Thyroid gland (tissue), 4 donors: ENCODE results near the gene SNAPC1.

Experiments
- POLR2A ChIP-seq, 2 donors: fragments of 450-650 bp; IDR thresholded peaks; one replicate each; pipeline ENCODE4 v1.6.1; 2017; ENCODE audit warnings: antibody characterized with exemption in 2 of 2, mild to moderate bottlenecking in 2 of 2, moderate library complexity in 1 of 2
- TF ChIP-seq, protein P1 (sequence below), 6 experiments: fragments of 200-600 bp in 3 of 6; fragments of 450-650 bp in 3 of 6; sonication (generic) in 3 of 6; IDR thresholded peaks; one replicate each; pipeline ENCODE4 v1.5.1; 2016 to 2019; ENCODE audit warnings: antibody characterized with exemption in 6 of 6, mild to moderate bottlenecking in 2 of 6, inconsistent platforms in 1 of 6, moderate library complexity in 1 of 6

- TF ChIP-seq, protein P1, sequence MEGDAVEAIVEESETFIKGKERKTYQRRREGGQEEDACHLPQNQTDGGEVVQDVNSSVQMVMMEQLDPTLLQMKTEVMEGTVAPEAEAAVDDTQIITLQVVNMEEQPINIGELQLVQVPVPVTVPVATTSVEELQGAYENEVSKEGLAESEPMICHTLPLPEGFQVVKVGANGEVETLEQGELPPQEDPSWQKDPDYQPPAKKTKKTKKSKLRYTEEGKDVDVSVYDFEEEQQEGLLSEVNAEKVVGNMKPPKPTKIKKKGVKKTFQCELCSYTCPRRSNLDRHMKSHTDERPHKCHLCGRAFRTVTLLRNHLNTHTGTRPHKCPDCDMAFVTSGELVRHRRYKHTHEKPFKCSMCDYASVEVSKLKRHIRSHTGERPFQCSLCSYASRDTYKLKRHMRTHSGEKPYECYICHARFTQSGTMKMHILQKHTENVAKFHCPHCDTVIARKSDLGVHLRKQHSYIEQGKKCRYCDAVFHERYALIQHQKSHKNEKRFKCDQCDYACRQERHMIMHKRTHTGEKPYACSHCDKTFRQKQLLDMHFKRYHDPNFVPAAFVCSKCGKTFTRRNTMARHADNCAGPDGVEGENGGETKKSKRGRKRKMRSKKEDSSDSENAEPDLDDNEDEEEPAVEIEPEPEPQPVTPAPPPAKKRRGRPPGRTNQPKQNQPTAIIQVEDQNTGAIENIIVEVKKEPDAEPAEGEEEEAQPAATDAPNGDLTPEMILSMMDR (IDR thresholded peaks at IDR 0.05), result no peak
- TF ChIP-seq POLR2A (IDR thresholded peaks at IDR 0.05), result no peak
Observed at GRCh38 chr14:61719344-61720293, 42.6 kb upstream of the SNAPC1 start.
